HepG2 (cell line): ENCODE data around the gene HCN4. TPM values are rescaled to one million over a fixed set of nuclear protein-coding genes. Genes with fewer than 3 reads are reported as not detected.
A peak's percentile ranks its signal among the peaks of the same experiment; 100 is the strongest.

Experiments used
- ATAC-seq: fragments of 200-7000 bp; cut with Tn5 transposase; 3 replicates; pipeline ENCODE4 v1.9.1; 2020; ENCODE audit warnings: mild to moderate bottlenecking, moderate library complexity
- BruUV-seq: library from RNA; stranded (reverse); fragments of 400-500 nt; replicated peaks from 2 replicates; lab custom pipeline; 2021; lab: Mats Ljungman, UMichigan
- CTCF ChIA-PET: fragments of 300-600 bp; formaldehyde crosslinking; extraction: SDS; loops from one replicate; lab custom pipeline; 2021; ENCODE audit warnings: low total read pairs, inconsistent platforms, low intra/inter-chr PET ratio; lab: Yijun Ruan, JAX
- POLR2A ChIA-PET: fragments of 350-600 bp; sonication (Branson Sonifier 250); formaldehyde crosslinking; loops from one replicate; lab custom pipeline; 2020; ENCODE audit warnings: antibody characterized with exemption, inconsistent platforms; lab: Yijun Ruan, JAX
- DNase-seq: peaks from one replicate; pipeline ENCODE4 v3.0.0-alpha.2; 2015; ENCODE audit warnings: low spot score
- FAIRE-seq: peaks from 3 replicates; lab custom pipeline; 2011; peaks lifted over from hg19 to GRCh38; lab: Jason Lieb, UNC
- H2AFZ ChIP-seq: one replicate; pipeline ENCODE4 v1.6.1; 2011; ENCODE audit warnings: low read length, inconsistent platforms
- H3K27ac ChIP-seq: fragments of 300-600 bp; 3 replicates; pipeline ENCODE4 v1.8.0; 2011; ENCODE audit warnings: mixed run types, mild to moderate bottlenecking, mixed read lengths, low read length, inconsistent platforms; ENCODE audit not compliant: insufficient read depth; ENCODE audit errors: extremely low read length
- H3K27me3 ChIP-seq, 2 experiments: fragments of 200-600 bp in 1 of 2; 2 replicates in 1 of 2; 3 replicates in 1 of 2; pipeline versions ENCODE4 v1.6.0 to v1.8.0; 2011; ENCODE audit warnings: low read length in 2 of 2, mild to moderate bottlenecking in 2 of 2, moderate library complexity in 2 of 2, inconsistent platforms in 1 of 2; ENCODE audit not compliant: insufficient read depth in 2 of 2, control insufficient read depth in 1 of 2
- H3K36me3 ChIP-seq, 2 experiments: fragments of 200-600 bp in 1 of 2; replicated peaks in 1 of 2; 2 replicates in 1 of 2; 3 replicates in 1 of 2; pipeline versions ENCODE4 v1.5.1 to v1.8.0; 2011; ENCODE audit warnings: low read length in 2 of 2, inconsistent platforms in 1 of 2; ENCODE audit not compliant: insufficient read depth in 2 of 2, control insufficient read depth in 1 of 2
- H3K4me1 ChIP-seq: 2 replicates; pipeline ENCODE4 v1.5.1; 2012; ENCODE audit warnings: low read length, inconsistent platforms; ENCODE audit not compliant: insufficient read depth
- H3K4me2 ChIP-seq: 2 replicates; pipeline ENCODE4 v1.6.0; 2011; ENCODE audit warnings: low read depth, low read length, inconsistent platforms
- H3K4me3 ChIP-seq, 3 experiments: fragments of 200-600 bp in 1 of 3; sonication (generic), shearing (Covaris generic) in 1 of 3; replicated peaks in 1 of 3; 2 replicates each; pipeline ENCODE4 v1.5.1; 2011 to 2016; ENCODE audit warnings: low read length in 3 of 3, inconsistent platforms in 2 of 3, low read depth in 2 of 3, mild to moderate bottlenecking in 2 of 3, control low read depth in 1 of 3, mixed read lengths in 1 of 3; ENCODE audit not compliant: insufficient read depth in 1 of 3
- H3K79me2 ChIP-seq: one replicate; pipeline ENCODE4 v1.6.1; 2011; ENCODE audit warnings: low read length, inconsistent platforms; ENCODE audit not compliant: insufficient read depth
- H3K9ac ChIP-seq: 2 replicates; pipeline ENCODE4 v1.6.0; 2011; ENCODE audit warnings: mild to moderate bottlenecking, low read depth, low read length, inconsistent platforms; ENCODE audit not compliant: insufficient read depth
- H3K9me3 ChIP-seq: 2 replicates; pipeline ENCODE4 v1.5.1; 2012; ENCODE audit warnings: mild to moderate bottlenecking, low read length
- H4K20me1 ChIP-seq: 2 replicates; pipeline ENCODE4 v1.6.0; 2011; ENCODE audit warnings: inconsistent platforms, mild to moderate bottlenecking, low read length, moderate library complexity; ENCODE audit not compliant: insufficient read depth
- CBX2 ChIP-seq, 2 experiments: fragments of 200-600 bp in 1 of 2; sonication (generic); formaldehyde crosslinking in 1 of 2; IDR thresholded peaks; 2 replicates each; pipeline versions ENCODE4 v1.7.0 to v1.8.1; 2018 to 2022; ENCODE audit warnings: low read depth in 2 of 2, low read length in 1 of 2, mild to moderate bottlenecking in 1 of 2, missing genetic modification reagents in 1 of 2
- CEBPB ChIP-seq: IDR thresholded peaks from 2 replicates; pipeline ENCODE4 v1.6.1; 2011; ENCODE audit warnings: low read depth, low read length, improper control_type of control experiment, borderline replicate concordance
- CTCF ChIP-seq: sonication (generic); formaldehyde crosslinking; IDR thresholded peaks from 2 replicates; pipeline ENCODE4 v1.5.0; 2020; ENCODE audit warnings: mild to moderate bottlenecking, missing genetic modification reagents, moderate library complexity
- ERF ChIP-seq: IDR thresholded peaks from 2 replicates; pipeline ENCODE4 v1.6.1; 2018; ENCODE audit warnings: missing biosample characterization, missing genetic modification reagents
- HDAC6 ChIP-seq: fragments of 200-600 bp; sonication (generic); IDR thresholded peaks from 2 replicates; pipeline ENCODE4 v1.7.0; 2017; ENCODE audit warnings: mild to moderate bottlenecking, antibody characterized with exemption, low read length, low read depth
- KLF13 ChIP-seq: sonication (generic); formaldehyde crosslinking; IDR thresholded peaks from 2 replicates; pipeline ENCODE4 v1.4.0; 2020; ENCODE audit warnings: mild to moderate bottlenecking, missing genetic modification reagents
- NFE2L1 ChIP-seq: sonication (generic); formaldehyde crosslinking; IDR thresholded peaks from 2 replicates; pipeline ENCODE4 v1.4.0; 2020; ENCODE audit warnings: missing genetic modification reagents, mild to moderate bottlenecking, borderline replicate concordance
- NFIB ChIP-seq: sonication (generic); formaldehyde crosslinking; IDR thresholded peaks from 2 replicates; pipeline ENCODE4 v1.9.0; 2021; ENCODE audit warnings: missing genetic modification reagents, mild to moderate bottlenecking, borderline replicate concordance
- NFRKB ChIP-seq: fragments of 450-650 bp; IDR thresholded peaks from 2 replicates; pipeline ENCODE4 v1.6.1; 2017
- RAD21 ChIP-seq: fragments of 450-650 bp; formaldehyde crosslinking; IDR thresholded peaks from 2 replicates; pipeline ENCODE4 v1.5.0; 2020; ENCODE audit warnings: mild to moderate bottlenecking
- RFX5 ChIP-seq: IDR thresholded peaks from 2 replicates; pipeline ENCODE4 v1.6.1; 2011; ENCODE audit warnings: low read depth, low read length, improper control_type of control experiment
- SALL1 ChIP-seq: sonication (generic); formaldehyde crosslinking; IDR thresholded peaks from 2 replicates; pipeline ENCODE4 v1.8.0; 2022; ENCODE audit warnings: mild to moderate bottlenecking, missing genetic modification reagents
- SMC3 ChIP-seq: IDR thresholded peaks from 2 replicates; pipeline ENCODE4 v1.6.1; 2011; ENCODE audit warnings: low read length, improper control_type of control experiment
- STAG1 ChIP-seq: sonication (generic); formaldehyde crosslinking; IDR thresholded peaks from 2 replicates; pipeline ENCODE4 v1.4.0; 2020; ENCODE audit warnings: missing genetic modification reagents
- XRCC5 ChIP-seq: fragments of 200-400 bp; formaldehyde crosslinking; optimal IDR thresholded peaks from 2 replicates; pipeline ENCODE3; 2017; ENCODE audit warnings: mild to moderate bottlenecking, low read length
- ZBTB38 ChIP-seq: sonication (generic); formaldehyde crosslinking; IDR thresholded peaks from 2 replicates; pipeline ENCODE4 v1.5.1; 2020; ENCODE audit warnings: mild to moderate bottlenecking, missing genetic modification reagents
- ZBTB42 ChIP-seq: sonication (generic); formaldehyde crosslinking; IDR thresholded peaks from 2 replicates; pipeline ENCODE4 v1.5.0; 2020; ENCODE audit warnings: mild to moderate bottlenecking, missing genetic modification reagents
- ZFX ChIP-seq: sonication (generic); formaldehyde crosslinking; IDR thresholded peaks from 2 replicates; pipeline ENCODE4 v1.4.0; 2020; ENCODE audit warnings: mild to moderate bottlenecking, low read depth, missing genetic modification reagents, moderate library complexity
- ZNF205 ChIP-seq: IDR thresholded peaks from 2 replicates; pipeline ENCODE4 v1.6.1; 2018; ENCODE audit warnings: missing biosample characterization, missing genetic modification reagents
- ZNF34 ChIP-seq: sonication (generic); formaldehyde crosslinking; IDR thresholded peaks from 2 replicates; pipeline ENCODE4 v1.4.0; 2020; ENCODE audit warnings: mild to moderate bottlenecking, missing genetic modification reagents, borderline replicate concordance
- ZNF672 ChIP-seq: sonication (generic); formaldehyde crosslinking; IDR thresholded peaks from 2 replicates; pipeline ENCODE4 v1.8.1; 2022; ENCODE audit warnings: missing genetic modification reagents
- ZNF850 ChIP-seq: sonication (generic); formaldehyde crosslinking; conservative IDR thresholded peaks from 2 replicates; pipeline ENCODE4 v1.9.0; 2021; ENCODE audit warnings: mild to moderate bottlenecking, missing genetic modification reagents
- WGBS: methylation state at CpG from one replicate; pipeline ENCODE4 v1.1.6; 2017; ENCODE audit warnings: low lambda C conversion rate; 5-methylcytosine and 5-hydroxymethylcytosine counted together
- in situ Hi-C: cut with HindIII; loops from 2 replicates; pipeline ENCODE4 v1.10.0; 2017; ENCODE audit warnings: low pct_unique_long_range_greater_than_20kb; ENCODE audit not compliant: extremely low pct_ligation_motif_present
- intact Hi-C: fragments of 100-400 bp; cut with micrococcal nuclease; formaldehyde crosslinking; loops from one replicate; pipeline ENCODE4 v1.10.0; 2022; ENCODE audit not compliant: unreplicated experiment
- polyA plus RNA-seq, 8 experiments: library from polyadenylated mRNA; depleted of rRNA in 3 of 8; stranded (reverse) in 7 of 8; unstranded in 1 of 8; fragments of >200 nt; fragmentation: Illumina TruSeq in 4 of 8; extraction: Trizol in 4 of 8; gene quantifications; 2 replicates each; pipeline versions ENCODE4 v1.2.1 to v1.2.3, GENCODE V29; 2011 to 2016; ENCODE audit warnings: low read depth in 4 of 8, missing spikeins in 1 of 8, mixed read lengths in 1 of 8; ENCODE audit not compliant: insufficient read depth in 1 of 8
- total RNA-seq, 5 experiments: library from RNA; depleted of rRNA; stranded (reverse); fragments of >200 nt; fragmentation: Illumina TruSeq; extraction: Trizol; gene quantifications; 2 replicates each; pipeline ENCODE4 v1.2.3, GENCODE V29; 2016; ENCODE audit warnings: low read depth in 1 of 5
- TF ChIP-seq, protein P1 (sequence below): sonication (generic); formaldehyde crosslinking; IDR thresholded peaks from 2 replicates; pipeline ENCODE4 v1.5.1; 2020; ENCODE audit warnings: mild to moderate bottlenecking, moderate library complexity, missing genetic modification reagents

HCN4 gene
- total and polyA plus RNA-seq, 2 of the 13 experiments (the other 11 are each of a cell fraction or from before 2014, with no cell fraction given) = not detected

GRCh38 chr15:73305331-73306211 lies 63.2 kb downstream of the HCN4 start:
- H3K9me3 ChIP-seq = no peaks in the 10 kb centered on the region
- H3K4me1 ChIP-seq = no peaks in the 10 kb centered on the region
- ChIA-PET POLR2A (no interaction called here), CTCF (interaction anchor here (0.6 to 1.7 kb wide), 2 partner anchors 331 to 395 kb away, joined by 3 to 15 read pairs; no protein-coding TSS in a partner anchor)
- H3K4me3 ChIP-seq = no peak overlapping the region
- 0 out of 5 replicates have a peak, but pooled peaks cover 0 to 3% of the 10 kb centered on the region in 2 experiments for H3K36me3 ChIP-seq
- no peak overlapping the region for H3K9ac ChIP-seq
- peak; percentile 57 for DNase-seq
- intact Hi-C loops = loop anchor here (5.0 kb wide), 1 partner anchor 257 kb away; no protein-coding TSS in a partner anchor
- no TSS peak for BruUV-seq
- no peak overlapping the region for H3K27ac ChIP-seq
- H4K20me1 ChIP-seq = no peaks in the 10 kb centered on the region
- H3K4me2 ChIP-seq = no peak overlapping the region
- H2AFZ ChIP-seq = no peak overlapping the region
- H3K27me3 ChIP-seq = no peaks in the 10 kb centered on the region
- in situ Hi-C loops = loop anchor here (10.0 kb wide), 1 partner anchor 399 kb away; no protein-coding TSS in a partner anchor
- 53% methylated on average over 10 of the region's 12 CpGs for WGBS
- ATAC-seq = peak; percentile 92
- H3K79me2 ChIP-seq = no peaks in the 10 kb centered on the region
- FAIRE-seq = peak; percentile 83
- TF ChIP-seq, protein P1, sequence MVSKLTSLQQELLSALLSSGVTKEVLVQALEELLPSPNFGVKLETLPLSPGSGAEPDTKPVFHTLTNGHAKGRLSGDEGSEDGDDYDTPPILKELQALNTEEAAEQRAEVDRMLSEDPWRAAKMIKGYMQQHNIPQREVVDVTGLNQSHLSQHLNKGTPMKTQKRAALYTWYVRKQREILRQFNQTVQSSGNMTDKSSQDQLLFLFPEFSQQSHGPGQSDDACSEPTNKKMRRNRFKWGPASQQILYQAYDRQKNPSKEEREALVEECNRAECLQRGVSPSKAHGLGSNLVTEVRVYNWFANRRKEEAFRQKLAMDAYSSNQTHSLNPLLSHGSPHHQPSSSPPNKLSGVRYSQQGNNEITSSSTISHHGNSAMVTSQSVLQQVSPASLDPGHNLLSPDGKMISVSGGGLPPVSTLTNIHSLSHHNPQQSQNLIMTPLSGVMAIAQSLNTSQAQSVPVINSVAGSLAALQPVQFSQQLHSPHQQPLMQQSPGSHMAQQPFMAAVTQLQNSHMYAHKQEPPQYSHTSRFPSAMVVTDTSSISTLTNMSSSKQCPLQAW (CRISPR knock-in tag) = 0 out of 2 replicates have a peak, but pooled peaks have one; percentile 25
- peak; percentile 24; the same call in 1 of the 2 replicates for TF ChIP-seq SALL1 (CRISPR knock-in tag)
- no peak for TF ChIP-seq NFE2L1 (CRISPR knock-in tag)
- no peak for TF ChIP-seq NFIB (CRISPR knock-in tag)
- no peak for TF ChIP-seq NFRKB
- TF ChIP-seq ZBTB38 (CRISPR knock-in tag) = no peak
- no peak for TF ChIP-seq KLF13 (CRISPR knock-in tag)
- peak; percentile 81 for TF ChIP-seq CTCF (CRISPR knock-in tag)
- no peak for TF ChIP-seq CEBPB
- TF ChIP-seq ZNF672 (CRISPR knock-in tag) = no peak
- peak; percentile 86 for TF ChIP-seq STAG1 (CRISPR knock-in tag)
- no peak for TF ChIP-seq ZBTB42 (CRISPR knock-in tag)
- peak; percentile 62; the same call in 1 of the 2 replicates for TF ChIP-seq RAD21 (CRISPR knock-in tag)
- TF ChIP-seq ZNF34 (CRISPR knock-in tag) = no peak
- TF ChIP-seq XRCC5 = peak; percentile 47
- no peak for TF ChIP-seq CBX2 (IDR thresholded peaks at IDR 0.05; ENCODE audit: low read depth, low read length)
- TF ChIP-seq CBX2 (CRISPR knock-in tag; IDR thresholded peaks at IDR 0.05; ENCODE audit: low read depth) = no peak
- TF ChIP-seq HDAC6 = no peak
- TF ChIP-seq ZNF205 (CRISPR knock-in tag) = no peak
- TF ChIP-seq ZNF850 (CRISPR knock-in tag) = no peak
- TF ChIP-seq ZFX (CRISPR knock-in tag) = no peak
- TF ChIP-seq RFX5 = no peak
- no peak for TF ChIP-seq ERF (CRISPR knock-in tag)
- TF ChIP-seq SMC3 = peak; percentile 76
